Measurements from ENCODE around the gene P2RY2.

P2RY2 gene

DNA sequence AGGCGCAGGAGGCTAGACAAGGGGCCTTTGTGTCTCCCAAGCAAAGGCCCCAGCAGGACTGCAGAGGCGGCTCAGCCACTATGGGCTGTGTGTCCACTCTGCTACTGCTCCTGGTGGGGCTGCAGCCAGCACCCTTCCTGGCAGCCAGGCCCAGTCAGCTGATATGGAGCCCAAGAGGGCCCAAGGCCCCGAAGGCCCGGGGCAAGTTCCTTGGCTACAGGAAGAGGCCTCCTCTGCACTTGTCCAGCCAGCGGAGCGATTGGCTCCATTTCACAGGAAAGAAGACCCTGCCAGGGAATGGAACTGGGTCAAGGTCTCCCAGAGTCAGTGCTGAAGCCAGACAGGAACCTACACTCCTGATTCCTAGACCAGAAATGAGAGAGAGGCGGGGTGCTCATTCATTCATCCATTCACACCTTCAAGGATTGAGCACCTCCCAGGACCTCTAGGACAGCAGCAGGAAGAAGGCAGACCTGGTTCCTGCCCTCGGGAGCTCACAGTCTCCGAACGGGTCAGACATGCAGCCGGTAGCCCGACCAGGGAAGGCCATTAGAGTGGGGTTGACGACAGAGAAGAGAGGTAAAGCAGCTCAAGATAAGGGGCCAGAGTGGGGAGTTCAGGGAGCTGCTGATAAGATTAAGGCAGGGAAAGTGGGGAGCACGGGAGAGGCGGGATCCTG lies 811 bp upstream of the P2RY2 start:
- peak in 1 of 2 experiments; percentile 35 for DNase-seq (ENCODE audit: low read depth in 1 of 2, low spot score in 1 of 2)
- TF ChIP-seq CTCF (IDR thresholded peaks at IDR 0.05; ENCODE audit: insufficient read depth, low read length) (no peak), GABPA (IDR thresholded peaks at IDR 0.05; ENCODE audit: low read depth) (no peak), REST (IDR thresholded peaks at IDR 0.05; ENCODE audit: insufficient replicate concordance, low read depth) (no peak), SPI1 (IDR thresholded peaks at IDR 0.05; ENCODE audit: borderline replicate concordance, low read depth) (no peak), POLR2AphosphoS5 (IDR thresholded peaks at IDR 0.05; ENCODE audit: low read depth) (peak; percentile 59)
- Histone ChIP-seq H3K27me3 (ENCODE audit: insufficient read depth, poor library complexity, severe bottlenecking) (no peaks in the 10 kb centered on the region), H3K27ac (replicated peaks) (peak overlapping the region; percentile 98), H3K4me3 (replicated peaks; ENCODE audit: insufficient read depth, low read length) (peak overlapping the region; percentile 68)

DNA sequence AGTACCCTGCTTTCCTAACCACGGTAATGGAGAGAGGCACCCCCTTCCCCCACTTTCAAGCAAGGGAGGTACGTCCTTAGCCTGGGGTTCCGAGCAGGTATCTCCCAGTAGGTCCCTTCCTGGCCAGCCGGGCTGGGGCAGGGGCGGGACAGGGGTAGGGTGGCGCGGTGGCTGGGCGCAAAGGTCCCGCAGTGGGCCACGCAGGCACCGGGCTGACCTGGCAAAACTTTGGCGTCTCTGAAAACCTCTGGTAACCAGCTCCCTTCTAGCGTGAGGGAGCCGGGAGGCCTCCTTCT lies 323 bp upstream of the P2RY2 start:
- TF ChIP-seq SPI1 (IDR thresholded peaks at IDR 0.05; ENCODE audit: borderline replicate concordance, low read depth) (no peak), POLR2AphosphoS5 (IDR thresholded peaks at IDR 0.05; ENCODE audit: low read depth) (0 out of 2 replicates have a peak, but pooled peaks have one; percentile 7)
- DNase-seq (ENCODE audit: low read depth in 1 of 2, low spot score in 1 of 2): no peak
- Histone ChIP-seq H3K4me3 (replicated peaks; ENCODE audit: insufficient read depth, low read length) (peak overlapping the region; percentile 68), H3K27me3 (ENCODE audit: insufficient read depth, poor library complexity, severe bottlenecking) (no peaks in the 10 kb centered on the region), H3K27ac (replicated peaks) (peak overlapping the region; percentile 98)

DNA sequence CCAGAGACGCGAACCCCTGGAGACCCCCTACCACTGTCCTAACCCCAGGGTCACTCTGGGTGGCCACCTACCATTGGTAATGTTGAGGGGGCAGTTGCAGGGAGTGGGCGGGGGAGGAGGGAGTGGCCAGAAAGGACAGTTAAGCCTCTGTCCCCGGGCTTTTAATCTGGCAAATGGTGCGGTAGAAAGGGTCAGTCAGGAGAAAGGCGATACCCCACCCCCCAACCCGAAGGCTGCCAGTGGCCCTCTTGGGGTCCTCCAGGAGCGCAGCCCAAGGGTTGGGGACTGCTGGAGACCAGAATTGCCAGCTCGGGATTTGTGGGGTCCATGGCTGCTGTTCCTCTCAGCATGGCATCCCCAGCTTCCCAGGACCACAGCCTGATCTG lies 742 bp downstream of the P2RY2 start:
- H3K27me3 ChIP-seq (ENCODE audit: insufficient read depth, poor library complexity, severe bottlenecking): no peaks in the 10 kb centered on the region
- no peak for DNase-seq (ENCODE audit: low read depth in 1 of 2, low spot score in 1 of 2)
- H3K27ac ChIP-seq (replicated peaks): peak overlapping the region; percentile 98
- no peak for TF ChIP-seq SPI1 (IDR thresholded peaks at IDR 0.05; ENCODE audit: borderline replicate concordance, low read depth)
- H3K4me3 ChIP-seq (replicated peaks; ENCODE audit: insufficient read depth, low read length): peak overlapping the region; percentile 68

DNA sequence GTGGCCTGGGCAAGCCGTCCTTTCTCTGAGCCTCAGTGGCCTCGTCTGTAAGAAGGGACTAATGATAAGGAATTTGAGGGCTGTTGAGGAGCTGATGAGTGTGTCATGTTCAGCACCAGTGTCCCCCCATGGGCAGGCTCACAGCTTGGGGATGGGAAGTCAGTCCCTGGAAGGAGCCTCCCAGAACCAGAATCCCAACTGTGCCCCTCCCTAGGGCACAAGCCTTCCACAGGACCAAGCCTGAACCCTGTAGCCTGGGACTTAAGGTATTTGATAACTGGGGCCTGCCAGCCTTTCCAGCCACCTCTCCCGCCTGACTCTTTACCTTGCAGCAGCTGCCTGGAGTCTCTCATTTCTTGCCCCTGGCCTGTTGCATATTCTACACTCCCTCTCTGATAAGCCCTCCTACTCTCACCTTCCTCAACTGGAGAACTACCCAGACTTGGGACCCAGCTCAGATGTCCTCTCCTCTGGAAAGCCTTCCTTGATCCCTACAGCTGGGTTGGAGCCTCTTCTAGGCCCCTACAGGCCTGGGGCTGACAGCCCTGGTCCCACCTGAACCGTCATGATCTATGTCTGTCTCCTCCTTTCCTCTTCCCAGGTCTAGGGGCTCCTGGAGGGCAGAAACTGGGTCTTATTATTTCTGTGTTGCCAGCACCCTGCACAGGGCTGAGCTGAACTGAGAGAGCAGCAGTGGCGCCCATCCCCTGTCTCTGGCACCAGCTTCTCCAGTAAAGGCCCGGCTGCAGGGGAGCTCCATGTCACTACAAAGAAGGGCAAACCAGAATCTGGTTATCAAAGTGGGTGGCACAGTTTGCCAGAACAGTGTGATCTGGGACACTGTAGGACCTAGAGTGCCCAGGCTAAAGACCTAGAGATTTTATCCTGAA lies 1.6 kb downstream of the P2RY2 start:
- no peak for DNase-seq (ENCODE audit: low read depth in 1 of 2, low spot score in 1 of 2)
- Histone ChIP-seq H3K27me3 (ENCODE audit: insufficient read depth, poor library complexity, severe bottlenecking) (no peaks in the 10 kb centered on the region), H3K27ac (replicated peaks) (peak overlapping the region; percentile 98), H3K4me3 (replicated peaks; ENCODE audit: insufficient read depth, low read length) (peak overlapping the region; percentile 68)
- no peak for TF ChIP-seq CTCF (IDR thresholded peaks at IDR 0.05; ENCODE audit: insufficient read depth, low read length)
- TF ChIP-seq GABPA (IDR thresholded peaks at IDR 0.05; ENCODE audit: low read depth): no peak
- TF ChIP-seq SPI1 (IDR thresholded peaks at IDR 0.05; ENCODE audit: borderline replicate concordance, low read depth): no peak
- TF ChIP-seq POLR2AphosphoS5 (IDR thresholded peaks at IDR 0.05; ENCODE audit: low read depth): no peak; the same call in 1 of the 2 replicates
- TF ChIP-seq REST (IDR thresholded peaks at IDR 0.05; ENCODE audit: insufficient replicate concordance, low read depth): no peak
